HepG2 (cell line): Measurements from ENCODE around the gene UQCR11. TPM values are rescaled to one million over a fixed set of nuclear protein-coding genes. Genes with fewer than 3 reads are reported as not detected.

Experiments
- ATAC-seq: fragments of 200-7000 bp; cut with Tn5 transposase; 3 replicates; pipeline ENCODE4 v1.9.1; 2020; ENCODE audit warnings: mild to moderate bottlenecking, moderate library complexity
- BruUV-seq: library from RNA; stranded (reverse); fragments of 400-500 nt; replicated peaks from 2 replicates; lab custom pipeline; 2021; lab: Mats Ljungman, UMichigan
- CTCF ChIA-PET: fragments of 300-600 bp; formaldehyde crosslinking; extraction: SDS; loops from one replicate; lab custom pipeline; 2021; ENCODE audit warnings: low total read pairs, inconsistent platforms, low intra/inter-chr PET ratio; lab: Yijun Ruan, JAX
- POLR2A ChIA-PET: fragments of 350-600 bp; sonication (Branson Sonifier 250); formaldehyde crosslinking; loops from one replicate; lab custom pipeline; 2020; ENCODE audit warnings: antibody characterized with exemption, inconsistent platforms; lab: Yijun Ruan, JAX
- DNase-seq: peaks from one replicate; pipeline ENCODE4 v3.0.0-alpha.2; 2015; ENCODE audit warnings: low spot score
- FAIRE-seq: peaks from 3 replicates; lab custom pipeline; 2011; peaks lifted over from hg19 to GRCh38; lab: Jason Lieb, UNC
- H2AFZ ChIP-seq: one replicate; pipeline ENCODE4 v1.6.1; 2011; ENCODE audit warnings: low read length, inconsistent platforms
- H3K27ac ChIP-seq: fragments of 300-600 bp; 3 replicates; pipeline ENCODE4 v1.8.0; 2011; ENCODE audit warnings: mixed run types, mild to moderate bottlenecking, mixed read lengths, low read length, inconsistent platforms; ENCODE audit not compliant: insufficient read depth; ENCODE audit errors: extremely low read length
- H3K27me3 ChIP-seq, 2 experiments: fragments of 200-600 bp in 1 of 2; 2 replicates in 1 of 2; 3 replicates in 1 of 2; pipeline versions ENCODE4 v1.6.0 to v1.8.0; 2011; ENCODE audit warnings: low read length in 2 of 2, mild to moderate bottlenecking in 2 of 2, moderate library complexity in 2 of 2, inconsistent platforms in 1 of 2; ENCODE audit not compliant: insufficient read depth in 2 of 2, control insufficient read depth in 1 of 2
- H3K36me3 ChIP-seq, 2 experiments: fragments of 200-600 bp in 1 of 2; replicated peaks in 1 of 2; 2 replicates in 1 of 2; 3 replicates in 1 of 2; pipeline versions ENCODE4 v1.5.1 to v1.8.0; 2011; ENCODE audit warnings: low read length in 2 of 2, inconsistent platforms in 1 of 2; ENCODE audit not compliant: insufficient read depth in 2 of 2, control insufficient read depth in 1 of 2
- H3K4me1 ChIP-seq: 2 replicates; pipeline ENCODE4 v1.5.1; 2012; ENCODE audit warnings: low read length, inconsistent platforms; ENCODE audit not compliant: insufficient read depth
- H3K4me2 ChIP-seq: 2 replicates; pipeline ENCODE4 v1.6.0; 2011; ENCODE audit warnings: low read depth, low read length, inconsistent platforms
- H3K4me3 ChIP-seq, 3 experiments: fragments of 200-600 bp in 1 of 3; sonication (generic), shearing (Covaris generic) in 1 of 3; replicated peaks in 1 of 3; 2 replicates each; pipeline ENCODE4 v1.5.1; 2011 to 2016; ENCODE audit warnings: low read length in 3 of 3, inconsistent platforms in 2 of 3, low read depth in 2 of 3, mild to moderate bottlenecking in 2 of 3, control low read depth in 1 of 3, mixed read lengths in 1 of 3; ENCODE audit not compliant: insufficient read depth in 1 of 3
- H3K79me2 ChIP-seq: one replicate; pipeline ENCODE4 v1.6.1; 2011; ENCODE audit warnings: low read length, inconsistent platforms; ENCODE audit not compliant: insufficient read depth
- H3K9ac ChIP-seq: 2 replicates; pipeline ENCODE4 v1.6.0; 2011; ENCODE audit warnings: mild to moderate bottlenecking, low read depth, low read length, inconsistent platforms; ENCODE audit not compliant: insufficient read depth
- H3K9me3 ChIP-seq: 2 replicates; pipeline ENCODE4 v1.5.1; 2012; ENCODE audit warnings: mild to moderate bottlenecking, low read length
- H4K20me1 ChIP-seq: 2 replicates; pipeline ENCODE4 v1.6.0; 2011; ENCODE audit warnings: inconsistent platforms, mild to moderate bottlenecking, low read length, moderate library complexity; ENCODE audit not compliant: insufficient read depth
- AGO2 ChIP-seq: fragments of 200-400 bp; formaldehyde crosslinking; optimal IDR thresholded peaks from 2 replicates; pipeline ENCODE3; 2017; ENCODE audit warnings: mild to moderate bottlenecking, low read depth, low read length, moderate library complexity
- GZF1 ChIP-seq: sonication (generic); formaldehyde crosslinking; IDR thresholded peaks from 2 replicates; pipeline ENCODE4 v1.5.1; 2020; ENCODE audit warnings: mild to moderate bottlenecking, missing genetic modification reagents
- NFE2 ChIP-seq: sonication (generic); formaldehyde crosslinking; IDR thresholded peaks from 2 replicates; pipeline ENCODE4 v1.4.0; 2020; ENCODE audit warnings: missing genetic modification reagents
- RBM22 ChIP-seq: fragments of 200-400 bp; formaldehyde crosslinking; optimal IDR thresholded peaks from 2 replicates; pipeline ENCODE3; 2017; ENCODE audit warnings: mild to moderate bottlenecking, low read length, moderate library complexity
- THAP7 ChIP-seq: sonication (generic); formaldehyde crosslinking; IDR thresholded peaks from 2 replicates; pipeline ENCODE4 v1.8.1; 2023; ENCODE audit warnings: mild to moderate bottlenecking, missing genetic modification reagents
- ZNF224 ChIP-seq: sonication (generic); formaldehyde crosslinking; IDR thresholded peaks from 2 replicates; pipeline ENCODE4 v1.5.0; 2020; ENCODE audit warnings: mild to moderate bottlenecking, missing genetic modification reagents
- ZNF317 ChIP-seq: sonication (generic); formaldehyde crosslinking; IDR thresholded peaks from 2 replicates; pipeline ENCODE4 v1.5.0; 2020; ENCODE audit warnings: mild to moderate bottlenecking, missing genetic modification reagents
- ZNF543 ChIP-seq: sonication (generic); formaldehyde crosslinking; IDR thresholded peaks from 2 replicates; pipeline ENCODE4 v1.4.0; 2020; ENCODE audit warnings: mild to moderate bottlenecking, missing genetic modification reagents
- ZNF747 ChIP-seq: sonication (generic); formaldehyde crosslinking; IDR thresholded peaks from 2 replicates; pipeline ENCODE4 v1.8.1; 2023; ENCODE audit warnings: missing genetic modification reagents, mild to moderate bottlenecking, borderline replicate concordance
- ZSCAN22 ChIP-seq: sonication (generic); formaldehyde crosslinking; IDR thresholded peaks from 2 replicates; pipeline ENCODE4 v1.4.0; 2020; ENCODE audit warnings: mild to moderate bottlenecking, missing genetic modification reagents
- WGBS: methylation state at CpG from one replicate; pipeline ENCODE4 v1.1.6; 2017; ENCODE audit warnings: low lambda C conversion rate; 5-methylcytosine and 5-hydroxymethylcytosine counted together
- in situ Hi-C: cut with HindIII; loops from 2 replicates; pipeline ENCODE4 v1.10.0; 2017; ENCODE audit warnings: low pct_unique_long_range_greater_than_20kb; ENCODE audit not compliant: extremely low pct_ligation_motif_present
- intact Hi-C: fragments of 100-400 bp; cut with micrococcal nuclease; formaldehyde crosslinking; loops from one replicate; pipeline ENCODE4 v1.10.0; 2022; ENCODE audit not compliant: unreplicated experiment
- polyA plus RNA-seq, 8 experiments: library from polyadenylated mRNA; depleted of rRNA in 3 of 8; stranded (reverse) in 7 of 8; unstranded in 1 of 8; fragments of >200 nt; fragmentation: Illumina TruSeq in 4 of 8; extraction: Trizol in 4 of 8; gene quantifications; 2 replicates each; pipeline versions ENCODE4 v1.2.1 to v1.2.3, GENCODE V29; 2011 to 2016; ENCODE audit warnings: low read depth in 4 of 8, missing spikeins in 1 of 8, mixed read lengths in 1 of 8; ENCODE audit not compliant: insufficient read depth in 1 of 8
- total RNA-seq, 5 experiments: library from RNA; depleted of rRNA; stranded (reverse); fragments of >200 nt; fragmentation: Illumina TruSeq; extraction: Trizol; gene quantifications; 2 replicates each; pipeline ENCODE4 v1.2.3, GENCODE V29; 2016; ENCODE audit warnings: low read depth in 1 of 5

UQCR11 gene
- total and polyA plus RNA-seq, 2 of the 13 experiments (the other 11 are each of a cell fraction or from before 2014, with no cell fraction given), result 125 to 214 TPM

DNA sequence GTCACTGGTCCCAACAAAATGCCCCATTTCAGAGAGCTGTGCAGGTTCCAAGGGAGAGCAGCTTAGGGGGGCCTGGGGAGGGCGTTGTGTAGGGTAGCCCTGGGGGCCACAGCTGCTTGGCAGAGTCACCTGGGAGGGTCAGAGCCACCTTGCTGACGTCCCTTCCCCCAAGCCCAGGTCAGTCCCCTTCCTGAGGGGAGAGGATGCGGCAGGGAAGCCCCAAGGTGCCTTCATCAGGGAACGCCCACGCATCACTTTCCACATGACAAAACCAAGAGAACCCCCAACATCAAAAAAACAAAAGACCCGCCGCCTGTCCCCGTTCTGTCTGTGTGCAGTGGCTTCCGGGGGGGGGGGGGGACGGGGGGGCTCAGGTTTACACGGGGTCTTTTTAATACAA lies 5.3 kb upstream of the UQCR11 start:
- intact Hi-C loops, result no loop called here
- DNase-seq (no peak), FAIRE-seq (no peak), ATAC-seq (no peak)
- ChIA-PET CTCF (no interaction called here), POLR2A (no interaction called here)
- 89% methylated on average over 11 of the region's 11 CpGs for WGBS
- Histone ChIP-seq H3K4me2 (no peak overlapping the region), H3K4me3 (no peak overlapping the region), H2AFZ (no peak overlapping the region), H3K27me3 (no peaks in the 10 kb centered on the region; a peak in 1 of 5 replicates), H3K4me1 (peaks cover 13% of the 10 kb centered on the region), H3K27ac (no peak overlapping the region), H3K79me2 (no peaks in the 10 kb centered on the region), H3K9ac (no peak overlapping the region), H3K9me3 (no peaks in the 10 kb centered on the region), H4K20me1 (no peaks in the 10 kb centered on the region), H3K36me3 (peaks cover 22 to 33% of the 10 kb centered on the region in 2 experiments; a peak in 4 of 5 replicates)
- TF ChIP-seq GZF1 (CRISPR knock-in tag), result no peak
- TF ChIP-seq NFE2 (CRISPR knock-in tag), result no peak
- TF ChIP-seq ZNF317 (CRISPR knock-in tag), result no peak
- no peak for TF ChIP-seq THAP7
- no peak for TF ChIP-seq ZNF543 (CRISPR knock-in tag)
- no peak for TF ChIP-seq ZNF224 (CRISPR knock-in tag)
- TF ChIP-seq ZNF747 (CRISPR knock-in tag), result no peak
- in situ Hi-C loops, result no loop called here
- no TSS peak for BruUV-seq

DNA sequence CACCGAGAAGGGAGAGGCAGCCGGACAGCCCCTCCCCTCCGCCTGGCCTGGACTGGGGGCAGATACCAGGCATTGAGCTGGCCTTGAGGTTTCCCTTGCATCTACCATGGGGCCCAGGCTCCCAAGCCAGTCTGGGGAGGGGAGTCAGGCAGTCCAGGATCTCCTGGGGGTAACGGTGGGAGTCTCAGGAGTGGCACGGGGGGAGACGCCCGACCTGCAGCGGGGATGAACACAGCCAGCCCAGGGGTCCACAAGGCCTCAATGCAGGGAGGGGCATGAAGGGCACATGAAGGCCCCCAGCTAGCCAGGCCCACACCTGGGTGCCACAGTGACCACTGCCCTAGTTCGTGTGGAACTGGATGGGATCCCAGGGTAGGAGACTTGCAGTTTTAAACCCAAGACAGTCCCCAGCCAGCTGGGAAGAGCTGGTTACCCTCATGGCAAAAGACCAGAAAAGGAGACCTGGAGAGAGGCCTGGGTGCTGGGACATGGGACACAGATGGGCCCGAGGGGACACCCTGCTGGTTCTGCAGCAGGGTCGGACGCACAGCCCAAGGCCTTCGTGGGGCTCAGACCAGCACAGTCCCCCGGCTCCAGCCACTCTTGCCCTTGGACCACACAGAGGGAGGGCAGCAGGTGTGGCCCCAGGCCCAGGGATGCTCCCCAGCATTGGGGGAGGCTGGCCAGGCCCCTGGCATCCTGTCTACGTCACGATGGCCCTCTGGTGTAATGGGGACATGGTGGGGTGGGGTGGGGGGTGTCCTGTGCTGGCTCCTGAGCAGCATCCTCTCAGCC lies 4.6 kb upstream of the UQCR11 start:
- intact Hi-C loops (loop anchor here (5.0 kb wide), 1 partner anchor 42 kb away; the partner anchor contains the start of gene TCF3), in situ Hi-C loops (no loop called here)
- Histone ChIP-seq H3K27ac (no peak overlapping the region), H3K27me3 (no peaks in the 10 kb centered on the region; a peak in 1 of 5 replicates), H3K4me1 (peaks cover 13% of the 10 kb centered on the region), H3K4me3 (no peak overlapping the region), H3K9me3 (no peaks in the 10 kb centered on the region), H4K20me1 (no peaks in the 10 kb centered on the region), H3K4me2 (no peak overlapping the region), H3K79me2 (peaks cover 4% of the 10 kb centered on the region), H2AFZ (no peak overlapping the region), H3K9ac (no peak overlapping the region), H3K36me3 (peaks cover 17 to 28% of the 10 kb centered on the region in 2 experiments; a peak in 4 of 5 replicates)
- no peak for FAIRE-seq
- ChIA-PET CTCF (no interaction called here), POLR2A (no interaction called here)
- TF ChIP-seq RBM22 (peak; percentile 40), AGO2 (peak; percentile 78), ZSCAN22 (CRISPR knock-in tag) (no peak)
- no peak for ATAC-seq
- BruUV-seq, result no TSS peak
- no peak for DNase-seq
- 92% methylated on average over 4 of the region's 16 CpGs for WGBS
